Testis (tissue), 3 donors: Measurements from ENCODE around the gene IPMK. TPM values are rescaled to one million over a fixed set of nuclear protein-coding genes. Genes with fewer than 3 reads are reported as not detected.

ENCODE experiments used
- DNase-seq: peaks from one replicate; pipeline ENCODE4 v3.0.0-alpha.2; 2019
- H3K27ac ChIP-seq, 2 donors: fragments of 200-600 bp; sonication (generic); one replicate each; pipeline ENCODE4 v1.5.1; 2019
- H3K27me3 ChIP-seq: fragments of 200-600 bp; sonication (generic); one replicate; pipeline ENCODE4 v1.5.1; 2019
- H3K36me3 ChIP-seq: fragments of 200-600 bp; sonication (generic); one replicate; pipeline ENCODE4 v1.5.1; 2017; ENCODE audit warnings: low read depth; ENCODE audit errors: missing control alignments
- H3K4me1 ChIP-seq: fragments of 200-600 bp; sonication (generic); one replicate; pipeline ENCODE4 v1.5.1; 2019
- H3K4me3 ChIP-seq, 2 donors: fragments of 200-600 bp; sonication (generic); one replicate each; pipeline ENCODE4 v1.5.1; 2017 to 2019
- H3K9me3 ChIP-seq: fragments of 200-600 bp; sonication (generic); one replicate; pipeline ENCODE4 v1.5.1; 2017
- POLR2A ChIP-seq: fragments of 450-650 bp; IDR thresholded peaks from one replicate; pipeline ENCODE4 v1.6.1; 2017; ENCODE audit warnings: antibody characterized with exemption, mild to moderate bottlenecking, moderate library complexity
- WGBS, 2 donors: methylation state at CpG; one replicate each; pipeline ENCODE4 v1.1.5; 2018; 5-methylcytosine and 5-hydroxymethylcytosine counted together
- intact Hi-C: fragments of 100-400 bp; cut with DNase I; formaldehyde crosslinking; loops from one replicate; pipeline ENCODE4 v1.15.1; 2023; ENCODE audit warnings: low total_unique reads
- polyA plus RNA-seq: library from polyadenylated mRNA; stranded (reverse); fragments of 350-450 nt; fragmentation: Illumina TruSeq; extraction: RNeasy Lipid Tissue Mini Kit (QIAGEN cat#74804); gene quantifications from one replicate; pipeline ENCODE4 v1.2.3, GENCODE V29; 2014; ENCODE audit warnings: low read depth, low replicate concordance; ENCODE audit not compliant: insufficient read depth
- total RNA-seq, 2 donors: library from RNA; depleted of rRNA; stranded (reverse); fragments of >200 nt; gene quantifications; one replicate each; pipeline ENCODE4 v1.2.3, GENCODE V29; 2016
- TF ChIP-seq, protein P1 (sequence below), 3 experiments: fragments of 450-650 bp in 2 of 3; fragments of 200-600 bp in 1 of 3; sonication (generic) in 1 of 3; IDR thresholded peaks; one replicate each; pipeline ENCODE4 v1.5.1; 2016 to 2019; ENCODE audit warnings: antibody characterized with exemption in 3 of 3, mild to moderate bottlenecking in 2 of 3, moderate library complexity in 1 of 3

The IPMK gene
- total and polyA plus RNA-seq, 3 donors from 2014 or later, result 3.3 to 4.3 (median 3.7) TPM

DNA sequence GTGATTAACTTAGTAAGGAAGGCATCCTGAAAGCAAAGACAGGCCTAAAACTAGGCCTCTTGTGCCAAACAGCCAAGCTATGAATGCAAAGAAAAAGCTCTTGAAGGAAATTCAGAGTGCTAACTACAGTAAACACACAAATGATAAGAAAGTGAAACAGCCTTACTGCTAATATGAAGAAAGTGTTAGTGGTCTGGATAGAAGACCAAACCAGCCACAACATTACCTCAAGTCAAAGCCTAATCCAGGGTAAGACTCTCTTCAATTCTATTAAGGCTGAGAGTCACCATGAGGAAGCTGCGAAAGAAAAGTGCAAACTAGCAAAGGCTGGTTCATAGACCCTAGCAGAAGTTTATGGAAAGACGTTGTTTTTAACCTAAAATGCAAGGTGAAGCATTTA lies 66.0 kb downstream of the IPMK start:
- Histone ChIP-seq H3K4me3 (no peak overlapping the region), H3K27ac (no peak overlapping the region), H3K27me3 (no peaks in the 10 kb centered on the region), H3K4me1 (no peaks in the 10 kb centered on the region), H3K36me3 (no peaks in the 10 kb centered on the region), H3K9me3 (no peaks in the 10 kb centered on the region)
- no peak for DNase-seq
- intact Hi-C loops, result no loop called here
- no peak for TF ChIP-seq POLR2A
- TF ChIP-seq, protein P1, sequence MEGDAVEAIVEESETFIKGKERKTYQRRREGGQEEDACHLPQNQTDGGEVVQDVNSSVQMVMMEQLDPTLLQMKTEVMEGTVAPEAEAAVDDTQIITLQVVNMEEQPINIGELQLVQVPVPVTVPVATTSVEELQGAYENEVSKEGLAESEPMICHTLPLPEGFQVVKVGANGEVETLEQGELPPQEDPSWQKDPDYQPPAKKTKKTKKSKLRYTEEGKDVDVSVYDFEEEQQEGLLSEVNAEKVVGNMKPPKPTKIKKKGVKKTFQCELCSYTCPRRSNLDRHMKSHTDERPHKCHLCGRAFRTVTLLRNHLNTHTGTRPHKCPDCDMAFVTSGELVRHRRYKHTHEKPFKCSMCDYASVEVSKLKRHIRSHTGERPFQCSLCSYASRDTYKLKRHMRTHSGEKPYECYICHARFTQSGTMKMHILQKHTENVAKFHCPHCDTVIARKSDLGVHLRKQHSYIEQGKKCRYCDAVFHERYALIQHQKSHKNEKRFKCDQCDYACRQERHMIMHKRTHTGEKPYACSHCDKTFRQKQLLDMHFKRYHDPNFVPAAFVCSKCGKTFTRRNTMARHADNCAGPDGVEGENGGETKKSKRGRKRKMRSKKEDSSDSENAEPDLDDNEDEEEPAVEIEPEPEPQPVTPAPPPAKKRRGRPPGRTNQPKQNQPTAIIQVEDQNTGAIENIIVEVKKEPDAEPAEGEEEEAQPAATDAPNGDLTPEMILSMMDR (IDR thresholded peaks at IDR 0.05), result no peak
- 94% methylated on average over 2 of the region's 2 CpGs for WGBS, 2 donors

DNA sequence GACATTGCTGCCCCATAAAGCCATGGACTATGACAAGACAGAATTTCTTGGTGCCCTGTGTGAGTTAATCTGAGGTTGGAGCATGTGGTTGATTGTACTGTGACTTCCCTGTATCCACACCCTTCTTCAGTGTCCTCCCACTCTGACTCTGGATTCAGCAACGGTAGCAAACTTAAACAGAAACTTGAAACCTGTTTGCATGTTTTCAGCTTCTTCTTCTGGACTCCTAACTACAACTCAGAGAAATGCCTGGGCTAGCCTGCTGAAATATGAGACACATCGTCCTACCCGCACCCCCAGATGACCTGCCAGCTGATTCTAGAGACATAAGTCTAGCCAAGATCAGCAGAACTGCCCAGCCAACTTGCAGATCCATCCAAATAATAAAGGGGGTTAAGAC lies 78.4 kb downstream of the IPMK start:
- intact Hi-C loops, result no loop called here
- DNase-seq, result peak; percentile 20
- no peaks in the 10 kb centered on the region for H3K27me3 ChIP-seq
- TF ChIP-seq, protein P1 (IDR thresholded peaks at IDR 0.05), result no peak
- no peak for TF ChIP-seq POLR2A
- 10 to 21% methylated on average over 3 of the region's 3 CpGs for WGBS, 2 donors
- H3K36me3 ChIP-seq, result no peaks in the 10 kb centered on the region
- no peaks in the 10 kb centered on the region for H3K4me1 ChIP-seq
- H3K27ac ChIP-seq, result no peak overlapping the region
- no peak overlapping the region for H3K4me3 ChIP-seq
- H3K9me3 ChIP-seq, result no peaks in the 10 kb centered on the region

DNA sequence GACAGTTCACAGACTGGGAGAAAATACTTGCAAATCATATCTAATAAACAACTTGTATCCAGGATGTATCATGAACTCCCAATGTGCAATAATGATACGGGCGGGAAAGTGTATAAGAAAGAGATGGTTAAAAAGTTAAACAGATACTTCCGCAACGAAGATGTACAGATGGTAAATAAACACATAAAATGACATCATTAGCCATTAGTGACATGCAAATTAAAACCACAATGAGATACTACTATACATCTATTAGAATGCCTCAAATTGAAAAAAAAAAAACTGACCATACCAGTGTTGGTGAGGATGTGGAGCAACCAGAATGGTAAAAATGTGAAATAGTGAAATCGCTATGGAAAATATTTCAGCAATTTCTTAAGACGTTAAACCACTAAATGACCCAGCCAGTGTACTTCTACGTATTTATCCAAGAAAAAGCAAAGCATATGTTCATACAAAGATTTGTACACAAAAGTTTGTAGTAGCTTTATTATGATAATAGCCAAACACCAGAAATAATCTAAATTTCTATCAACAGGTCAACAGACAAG lies 83.5 kb downstream of the IPMK start:
- no peaks in the 10 kb centered on the region for H3K36me3 ChIP-seq
- TF ChIP-seq, protein P1 (IDR thresholded peaks at IDR 0.05), result no peak
- no peak for TF ChIP-seq POLR2A
- H3K4me1 ChIP-seq, result no peaks in the 10 kb centered on the region
- no peak for DNase-seq
- no peaks in the 10 kb centered on the region for H3K27me3 ChIP-seq
- H3K27ac ChIP-seq, result no peak overlapping the region
- H3K4me3 ChIP-seq, result no peak overlapping the region
- 80 to 94% methylated on average over 7 of the region's 7 CpGs for WGBS, 2 donors
- intact Hi-C loops, result loop anchor here (5.0 kb wide), 1 partner anchor 108 kb away; no protein-coding TSS in a partner anchor
- H3K9me3 ChIP-seq, result no peaks in the 10 kb centered on the region

DNA sequence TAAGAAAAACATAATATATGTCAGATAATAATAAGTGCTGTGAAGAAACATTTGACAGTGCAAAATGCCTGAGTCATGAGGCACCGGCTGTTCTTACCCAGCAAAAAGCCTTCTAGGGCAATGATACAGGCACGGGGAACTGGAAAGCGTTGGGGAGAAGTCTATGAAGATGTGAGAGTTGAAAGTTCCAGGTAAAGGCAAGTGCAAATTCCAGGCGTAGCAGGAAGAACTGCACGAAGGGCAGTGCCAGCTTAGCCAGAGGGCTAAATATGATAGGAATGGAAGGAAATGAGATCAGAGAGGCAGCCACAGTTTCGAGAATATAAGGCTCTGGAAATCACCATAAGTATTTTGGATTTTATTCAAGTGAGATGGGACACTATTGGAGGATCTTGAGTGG lies 87.0 kb downstream of the IPMK start:
- Histone ChIP-seq H3K4me1 (no peaks in the 10 kb centered on the region), H3K36me3 (no peaks in the 10 kb centered on the region), H3K27ac (no peak overlapping the region), H3K4me3 (no peak overlapping the region), H3K9me3 (no peaks in the 10 kb centered on the region), H3K27me3 (no peaks in the 10 kb centered on the region)
- no peak for DNase-seq
- 81 to 83% methylated on average over 6 of the region's 6 CpGs for WGBS, 2 donors
- intact Hi-C loops, result loop anchor here (5.0 kb wide), 1 partner anchor 112 kb away; no protein-coding TSS in a partner anchor
- TF ChIP-seq, protein P1 (IDR thresholded peaks at IDR 0.05), result no peak
- TF ChIP-seq POLR2A, result no peak

DNA sequence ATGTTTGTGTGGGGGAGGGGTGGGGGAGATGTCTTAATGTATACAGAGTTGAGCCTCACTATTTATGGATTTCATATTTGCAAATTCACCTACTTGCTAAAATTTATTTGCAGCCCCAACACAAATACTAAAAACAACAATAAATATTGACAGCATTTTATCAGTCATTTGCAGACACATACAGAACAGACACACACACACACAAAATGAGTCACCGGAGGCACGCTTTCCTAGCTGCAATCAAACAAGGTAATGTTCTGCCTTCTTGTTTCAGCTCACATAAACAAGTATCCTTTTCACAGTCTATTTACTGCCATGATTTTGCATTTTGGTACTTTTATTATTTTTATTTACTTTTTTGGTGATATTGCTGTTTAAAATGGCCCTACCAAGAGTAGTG lies 88.5 kb downstream of the IPMK start:
- no peaks in the 10 kb centered on the region for H3K4me1 ChIP-seq
- no peaks in the 10 kb centered on the region for H3K9me3 ChIP-seq
- H3K27me3 ChIP-seq, result no peaks in the 10 kb centered on the region
- DNase-seq, result no peak
- H3K27ac ChIP-seq, result no peak overlapping the region
- no peaks in the 10 kb centered on the region for H3K36me3 ChIP-seq
- H3K4me3 ChIP-seq, result no peak overlapping the region
- WGBS, 2 donors, result 70 to 98% methylated on average over 2 of the region's 2 CpGs
- no peak for TF ChIP-seq POLR2A
- TF ChIP-seq, protein P1 (IDR thresholded peaks at IDR 0.05), result no peak
- intact Hi-C loops, result no loop called here
